Right renal cortex interstitium (tissue), 3 donors: ENCODE measurements around the gene POLN. TPM values are rescaled to one million over a fixed set of nuclear protein-coding genes. Genes with fewer than 3 reads are reported as not detected.

Experiments
- DNase-seq, 3 donors: peaks; one replicate each; pipeline ENCODE4 v3.0.0-alpha.2; 2013; ENCODE audit warnings: low read depth in 3 of 3, low spot score in 2 of 3
- polyA plus RNA-seq, 3 donors: library from polyadenylated mRNA; unstranded; fragments of 120-200 nt; gene quantifications; one replicate each; pipeline ENCODE4 v1.2.1, GENCODE V29; 2013; ENCODE audit not compliant: insufficient read length in 3 of 3

The POLN gene
- polyA plus RNA-seq, 3 donors = 2.5 to 3.3 (median 2.8) TPM

DNA sequence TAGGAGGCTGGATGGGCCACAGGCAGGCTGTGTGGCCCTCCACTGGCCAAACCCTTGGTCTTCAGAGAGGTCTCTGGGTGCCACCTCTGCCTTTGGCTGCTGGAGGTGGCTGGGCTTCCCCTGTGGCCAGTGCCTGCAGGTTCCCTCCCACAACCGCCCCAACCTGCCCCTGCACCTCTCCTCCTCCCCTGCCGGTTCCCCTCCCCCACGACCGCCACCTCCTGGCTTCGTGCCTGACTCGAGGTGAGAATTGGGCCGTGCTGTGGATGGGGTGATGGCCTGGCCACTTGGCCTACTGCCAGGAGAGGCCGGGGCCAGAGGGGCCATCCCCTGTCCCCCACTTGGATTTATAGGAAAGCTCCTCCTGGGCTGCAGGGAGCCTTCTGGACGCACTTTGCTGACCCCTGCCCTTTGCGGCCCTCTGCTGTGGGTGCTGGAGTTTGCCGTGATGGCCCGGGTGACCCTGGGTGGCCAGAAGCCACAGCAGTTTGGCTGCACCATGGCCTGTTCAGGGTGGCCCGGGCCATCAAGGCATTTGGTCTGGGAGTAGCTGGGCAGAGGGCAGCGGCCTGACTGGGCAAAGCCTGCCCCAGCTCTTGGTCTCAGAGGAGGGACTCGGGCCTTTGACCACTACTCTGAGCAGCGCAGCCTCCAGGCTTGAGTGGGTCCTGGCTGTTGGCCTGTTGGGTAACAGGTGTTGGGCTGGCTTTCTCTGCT is 179.0 kb downstream of the POLN start:
- no peak for DNase-seq

- DNase-seq = no peak
These were observed 179.6 kb downstream of the POLN start for GRCh38 chr4:2062168-2062807.

- no peak for DNase-seq
These were observed 180.5 kb downstream of the POLN start for GRCh38 chr4:2061186-2062131.

- no peak for DNase-seq
These were observed 181.2 kb downstream of the POLN start for GRCh38 chr4:2060611-2061185.

DNA sequence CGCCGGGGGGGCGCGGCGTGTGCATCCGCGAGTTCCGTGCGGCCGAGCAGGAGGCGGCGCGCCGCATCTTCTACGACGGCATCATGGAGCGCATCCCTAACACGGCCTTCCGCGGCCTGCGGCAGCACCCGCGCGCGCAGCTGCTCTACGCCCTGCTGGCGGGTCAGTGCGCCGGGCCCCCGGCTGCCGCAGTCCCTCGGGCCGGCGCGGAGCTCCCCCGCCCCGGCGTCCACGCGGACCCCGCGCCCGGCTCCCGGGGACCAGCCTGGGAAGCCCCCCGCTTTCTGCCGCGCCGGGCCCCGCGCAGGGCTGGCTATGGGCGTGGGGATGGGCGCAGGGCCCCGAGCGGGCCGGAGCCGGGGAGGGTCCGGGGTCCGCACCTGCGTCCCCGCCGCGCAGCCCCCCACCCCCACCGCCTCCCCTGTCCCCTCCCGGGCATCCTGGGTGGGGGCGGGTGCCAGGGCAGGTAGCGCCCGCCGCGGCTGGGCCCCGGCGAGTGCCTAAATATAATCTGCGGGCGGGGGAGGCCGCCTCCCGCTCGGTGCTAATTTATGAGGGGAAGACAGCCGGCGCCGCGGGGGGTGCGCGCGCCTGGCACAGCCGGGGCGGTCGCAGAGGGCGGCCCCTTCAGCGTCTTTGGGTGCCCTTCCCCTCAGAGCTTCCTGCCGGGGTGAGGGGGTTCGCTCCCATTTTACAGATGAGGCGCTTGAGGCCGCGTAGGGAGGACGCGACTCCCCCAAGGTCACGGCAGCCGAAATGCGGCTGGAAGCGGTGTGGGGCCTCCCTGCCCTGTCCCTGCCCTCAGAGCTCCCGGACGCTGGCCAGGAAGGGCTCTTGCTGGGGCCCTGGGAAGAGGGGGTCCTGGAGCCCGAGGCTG is 182.0 kb downstream of the POLN start:
- DNase-seq = no peak

- DNase-seq = no peak
These were observed 182.7 kb downstream of the POLN start, which contains the start of gene NAT8L for GRCh38 chr4:2059046-2059725. Gene NAT8L (plus strand): TSS chr4:2059327. CDS start chr4:2059512, 185 bp downstream.

GRCh38 chr4:2058264-2059045 is 183.5 kb downstream of the POLN start:
- DNase-seq = no peak

DNA sequence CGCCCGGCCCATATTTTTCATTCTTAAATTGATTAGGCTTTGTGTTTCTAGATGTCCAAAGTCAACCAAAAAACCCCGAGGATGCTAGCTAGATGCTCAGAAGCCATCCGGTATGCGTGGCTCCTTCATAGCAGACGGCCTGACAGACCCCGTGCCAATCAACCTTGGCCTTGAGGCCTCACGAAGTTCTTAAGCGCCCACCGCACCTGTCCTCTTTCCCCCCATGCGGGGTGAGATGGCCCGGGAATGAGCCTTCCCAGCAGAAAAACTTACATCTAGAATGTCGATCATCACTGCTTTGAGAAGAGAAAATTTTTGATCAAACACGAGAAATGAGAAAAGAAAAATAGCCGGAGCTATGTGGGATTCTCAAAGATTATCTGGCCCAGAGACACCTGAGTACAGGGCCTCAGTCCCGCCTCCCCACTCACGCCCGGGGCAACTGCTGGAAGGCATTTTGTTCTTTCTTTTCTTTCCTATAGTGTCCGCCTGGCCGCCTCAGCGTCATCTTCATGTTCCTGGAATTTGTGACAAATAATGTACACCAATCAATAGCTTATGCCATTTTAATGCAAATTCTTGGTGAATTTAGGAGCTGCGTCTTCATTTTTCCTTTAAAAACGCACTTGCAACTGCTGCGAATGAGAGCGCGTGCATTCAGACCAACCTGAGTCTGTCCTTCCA is 184.4 kb downstream of the POLN start:
- DNase-seq = no peak

DNA sequence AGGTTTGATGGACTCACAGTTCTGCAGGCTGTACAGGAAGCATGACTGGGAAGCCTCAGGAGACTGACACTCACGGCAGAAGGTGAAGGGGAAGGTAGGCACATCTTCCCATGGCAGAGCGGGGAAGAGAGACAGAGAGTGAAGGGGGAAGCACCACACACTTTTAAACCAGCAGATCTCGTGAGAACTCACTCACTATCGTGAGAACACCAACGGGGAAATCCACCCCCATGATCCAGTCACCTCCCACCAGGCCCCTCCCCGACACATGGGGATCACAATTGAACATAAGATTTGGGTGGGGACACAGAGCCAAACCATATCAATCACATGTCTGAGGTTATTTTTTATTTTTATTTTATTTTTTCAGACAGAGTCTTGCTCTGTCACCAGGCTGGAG is 187.7 kb downstream of the POLN start:
- DNase-seq = no peak

DNA sequence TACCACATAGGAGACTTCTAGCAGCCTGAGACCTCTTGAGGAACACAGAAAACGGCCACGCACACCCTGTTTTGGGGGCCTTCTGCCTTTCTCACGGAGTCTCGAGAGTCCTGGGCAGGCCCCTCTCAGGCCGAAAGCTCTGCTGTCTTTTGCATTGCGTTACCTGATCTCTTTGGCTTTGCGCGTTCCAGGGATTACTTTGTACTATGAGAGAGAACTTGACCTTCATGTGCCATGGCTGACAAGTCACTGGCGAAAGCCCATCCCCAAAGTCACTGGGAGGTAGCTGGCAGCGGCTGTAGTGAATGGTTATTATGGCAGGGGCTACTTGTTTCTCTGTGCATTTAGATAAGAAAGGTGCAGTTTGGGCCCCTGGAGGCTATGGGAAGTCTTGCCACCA is 190.8 kb downstream of the POLN start:
- DNase-seq = no peak

DNA sequence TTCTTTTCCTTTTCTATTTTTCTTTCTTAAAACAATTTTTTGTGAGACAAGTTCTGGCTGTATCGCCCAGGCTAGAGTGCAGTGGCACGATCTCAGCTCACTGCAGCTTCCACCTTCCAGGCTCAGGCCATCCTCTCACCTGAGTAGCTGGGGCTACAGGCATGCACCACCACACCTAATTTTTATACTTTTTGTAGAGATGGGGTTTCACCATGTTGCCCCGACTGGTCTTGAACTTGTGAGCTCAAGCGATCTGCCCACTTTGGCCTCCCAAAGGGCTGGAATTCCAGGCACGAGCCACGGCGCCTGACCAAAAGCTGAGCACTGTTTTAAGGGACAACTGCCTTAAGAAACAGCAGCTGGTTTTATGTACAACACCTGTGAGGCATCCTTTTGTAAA is 192.1 kb downstream of the POLN start:
- no peak for DNase-seq

GRCh38 chr4:2049381-2049780 is 192.5 kb downstream of the POLN start:
- DNase-seq = no peak

GRCh38 chr4:2048831-2049230 is 193.1 kb downstream of the POLN start:
- DNase-seq = no peak

- no peak for DNase-seq
These were observed 193.9 kb downstream of the POLN start for GRCh38 chr4:2047781-2048581.

DNA sequence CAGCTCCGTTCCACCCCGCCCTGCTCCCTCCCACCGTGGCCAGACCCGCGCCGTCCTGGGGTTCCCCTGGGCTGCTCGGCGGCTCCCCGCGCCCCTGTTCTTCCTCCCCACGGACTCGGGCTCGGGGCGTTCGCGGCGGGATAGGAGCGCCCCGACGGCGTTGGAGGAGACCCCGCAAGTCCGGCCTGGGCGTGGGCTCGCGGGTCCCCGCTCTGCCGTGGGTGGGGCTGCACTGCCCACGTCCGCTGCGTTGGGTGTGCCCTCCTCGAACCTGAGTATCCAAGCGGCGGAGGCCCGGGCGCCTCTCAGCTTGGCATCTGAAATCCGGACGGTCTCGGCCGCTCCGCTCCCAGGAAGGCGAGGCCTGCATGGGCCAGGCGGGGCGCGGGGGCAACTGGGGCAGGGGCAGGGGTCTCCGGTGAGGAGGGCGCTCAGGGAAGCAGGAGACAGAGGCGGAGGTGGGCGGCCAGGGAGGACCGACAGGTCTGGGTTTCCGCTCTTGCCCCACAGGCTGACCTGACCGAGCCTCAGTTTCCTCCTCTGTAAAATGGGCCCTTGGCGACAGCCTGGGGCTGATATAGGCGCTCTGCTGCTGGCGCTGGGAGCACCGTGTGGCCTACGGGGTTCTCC is 194.8 kb downstream of the POLN start:
- no peak for DNase-seq

GRCh38 chr4:2046031-2046961 is 195.6 kb downstream of the POLN start:
- no peak for DNase-seq
